BE2C (cell line): ENCODE data around the gene LDLRAD2.

Experiments used
- DNase-seq: peaks from one replicate; pipeline ENCODE4 v3.0.0-alpha.2; 2020
- H3K27me3 ChIP-seq: fragments of 250-450 bp; sonication (Bioruptor Pico); 2 replicates; pipeline ENCODE4 v1.5.1; 2020; ENCODE audit warnings: mild to moderate bottlenecking
- H3K36me3 ChIP-seq: fragments of 250-450 bp; sonication (Bioruptor Pico); 2 replicates; pipeline ENCODE4 v1.5.1; 2020; ENCODE audit warnings: mild to moderate bottlenecking
- H3K4me1 ChIP-seq: fragments of 250-450 bp; sonication (Bioruptor Pico); 2 replicates; pipeline ENCODE4 v1.5.1; 2020
- H3K4me3 ChIP-seq: 2 replicates; pipeline ENCODE4 v1.5.1; 2011; ENCODE audit warnings: low read depth, low read length
- H3K9me3 ChIP-seq: fragments of 250-450 bp; sonication (Bioruptor Pico); 2 replicates; pipeline ENCODE4 v1.5.1; 2020
- TF ChIP-seq, protein P1 (sequence below): IDR thresholded peaks from 2 replicates; pipeline ENCODE4 v1.5.1; 2012; ENCODE audit warnings: mild to moderate bottlenecking, low read depth, low read length

The LDLRAD2 gene

DNA sequence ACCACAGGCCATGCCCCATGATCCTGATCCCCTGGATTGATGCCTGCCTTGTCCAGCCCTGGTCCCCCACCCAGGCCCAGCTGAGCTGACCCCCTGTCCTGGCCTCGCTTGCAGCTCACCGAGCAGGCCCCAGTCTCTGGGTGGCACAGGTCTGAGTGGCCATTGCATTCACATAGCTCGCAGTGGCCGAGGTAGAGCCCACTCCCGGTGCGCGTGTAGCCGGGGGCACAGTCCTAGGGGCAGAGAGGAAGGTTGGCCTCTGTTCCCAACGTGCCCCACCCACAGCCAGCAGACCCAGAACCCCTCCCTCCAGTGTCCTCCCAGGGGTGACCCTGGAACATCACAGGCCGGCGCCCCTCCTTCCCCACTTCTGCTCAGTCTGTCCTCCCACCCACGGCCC, 51.9 kb downstream of the LDLRAD2 start:
- no peak for DNase-seq
- Histone ChIP-seq H3K27me3 (no peaks in the 10 kb centered on the region), H3K4me3 (no peak overlapping the region), H3K4me1 (no peaks in the 10 kb centered on the region), H3K9me3 (no peaks in the 10 kb centered on the region), H3K36me3 (no peaks in the 10 kb centered on the region)
- TF ChIP-seq, protein P1, sequence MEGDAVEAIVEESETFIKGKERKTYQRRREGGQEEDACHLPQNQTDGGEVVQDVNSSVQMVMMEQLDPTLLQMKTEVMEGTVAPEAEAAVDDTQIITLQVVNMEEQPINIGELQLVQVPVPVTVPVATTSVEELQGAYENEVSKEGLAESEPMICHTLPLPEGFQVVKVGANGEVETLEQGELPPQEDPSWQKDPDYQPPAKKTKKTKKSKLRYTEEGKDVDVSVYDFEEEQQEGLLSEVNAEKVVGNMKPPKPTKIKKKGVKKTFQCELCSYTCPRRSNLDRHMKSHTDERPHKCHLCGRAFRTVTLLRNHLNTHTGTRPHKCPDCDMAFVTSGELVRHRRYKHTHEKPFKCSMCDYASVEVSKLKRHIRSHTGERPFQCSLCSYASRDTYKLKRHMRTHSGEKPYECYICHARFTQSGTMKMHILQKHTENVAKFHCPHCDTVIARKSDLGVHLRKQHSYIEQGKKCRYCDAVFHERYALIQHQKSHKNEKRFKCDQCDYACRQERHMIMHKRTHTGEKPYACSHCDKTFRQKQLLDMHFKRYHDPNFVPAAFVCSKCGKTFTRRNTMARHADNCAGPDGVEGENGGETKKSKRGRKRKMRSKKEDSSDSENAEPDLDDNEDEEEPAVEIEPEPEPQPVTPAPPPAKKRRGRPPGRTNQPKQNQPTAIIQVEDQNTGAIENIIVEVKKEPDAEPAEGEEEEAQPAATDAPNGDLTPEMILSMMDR: no peak

DNA sequence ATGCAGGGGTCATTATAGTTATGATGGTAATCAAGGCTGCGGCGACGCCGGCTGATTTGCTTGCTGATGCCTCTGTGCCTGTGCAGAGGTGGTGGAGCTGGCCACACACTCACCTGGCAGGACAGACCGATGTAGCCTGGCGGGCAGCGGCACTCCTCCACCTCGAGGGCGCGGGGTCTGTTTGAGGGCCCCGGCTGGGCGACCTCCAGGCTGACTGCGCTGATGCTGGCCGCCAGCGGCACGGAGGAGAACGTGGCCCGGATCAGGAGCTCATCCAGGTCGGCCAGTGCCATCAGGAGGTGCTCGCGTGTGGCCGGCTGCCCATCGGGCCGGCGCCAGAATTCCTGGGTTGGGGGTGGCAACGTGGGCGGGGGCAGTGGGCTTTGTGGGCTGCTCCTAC, 52.7 kb downstream of the LDLRAD2 start:
- Histone ChIP-seq H3K4me3 (no peak overlapping the region), H3K9me3 (no peaks in the 10 kb centered on the region), H3K36me3 (no peaks in the 10 kb centered on the region), H3K27me3 (no peaks in the 10 kb centered on the region), H3K4me1 (no peaks in the 10 kb centered on the region)
- DNase-seq: no peak
- TF ChIP-seq, protein P1: no peak

DNA sequence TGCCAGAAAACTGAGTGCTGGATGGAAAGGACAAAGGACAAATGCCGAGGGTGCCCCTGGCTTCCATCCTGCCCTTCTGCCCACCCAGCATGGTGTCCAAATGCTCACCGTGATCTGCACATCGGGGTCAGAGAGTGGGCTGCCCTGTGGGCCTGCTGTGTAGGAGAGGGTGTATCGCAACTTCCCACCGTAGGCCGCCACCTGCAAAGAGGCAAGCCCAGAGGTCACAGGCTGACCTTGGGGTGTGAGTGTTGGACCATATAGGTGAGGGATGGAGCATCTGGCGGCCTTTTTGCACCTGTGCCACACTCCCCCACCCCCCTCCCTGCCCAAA, 53.5 kb downstream of the LDLRAD2 start:
- DNase-seq: no peak
- H3K4me3 ChIP-seq: no peak overlapping the region
- TF ChIP-seq, protein P1: no peak
- H3K36me3 ChIP-seq: no peaks in the 10 kb centered on the region
- H3K27me3 ChIP-seq: no peaks in the 10 kb centered on the region
- H3K9me3 ChIP-seq: no peaks in the 10 kb centered on the region
- H3K4me1 ChIP-seq: no peaks in the 10 kb centered on the region

DNA sequence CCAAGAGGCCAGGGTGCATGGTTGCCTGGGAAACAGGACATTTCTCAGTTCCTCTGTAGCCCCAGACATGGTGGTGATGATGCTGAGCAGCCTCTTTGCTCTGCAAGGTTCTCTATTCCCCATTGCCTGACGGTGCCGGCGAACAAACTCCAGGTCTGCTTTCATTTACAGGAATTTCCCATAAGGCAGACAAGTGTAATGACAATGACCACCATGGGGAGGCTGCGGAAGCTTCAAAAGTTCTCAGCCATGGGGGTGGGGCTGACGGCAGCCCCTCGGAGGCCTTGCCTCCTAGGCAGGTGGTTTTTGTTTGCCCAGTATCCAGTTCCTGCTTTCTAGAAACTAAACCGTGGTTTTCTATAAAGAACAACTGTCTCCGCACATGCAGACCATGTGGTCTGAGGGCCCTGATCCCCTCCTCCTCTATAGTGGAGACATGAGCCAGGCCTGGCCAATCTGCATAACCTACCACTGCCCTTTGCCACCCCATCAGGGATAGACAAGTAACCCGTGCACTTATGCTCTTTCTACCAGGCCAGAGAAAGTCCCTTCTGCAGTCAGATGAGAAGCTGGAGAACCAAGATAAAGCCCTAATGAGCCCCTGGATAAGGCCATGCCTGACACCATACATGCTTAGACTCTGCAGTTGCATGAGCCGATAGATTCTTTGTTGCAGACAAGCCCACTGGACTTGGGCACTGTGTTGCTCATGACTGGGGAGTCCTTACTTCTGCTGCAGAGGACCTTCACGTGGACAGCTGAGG, 54.1 kb downstream of the LDLRAD2 start:
- Histone ChIP-seq H3K36me3 (no peaks in the 10 kb centered on the region), H3K4me1 (no peaks in the 10 kb centered on the region), H3K27me3 (no peaks in the 10 kb centered on the region), H3K4me3 (no peak overlapping the region), H3K9me3 (no peaks in the 10 kb centered on the region)
- DNase-seq: no peak
- TF ChIP-seq, protein P1: 0 out of 2 replicates have a peak, but pooled peaks have one; percentile 7

DNA sequence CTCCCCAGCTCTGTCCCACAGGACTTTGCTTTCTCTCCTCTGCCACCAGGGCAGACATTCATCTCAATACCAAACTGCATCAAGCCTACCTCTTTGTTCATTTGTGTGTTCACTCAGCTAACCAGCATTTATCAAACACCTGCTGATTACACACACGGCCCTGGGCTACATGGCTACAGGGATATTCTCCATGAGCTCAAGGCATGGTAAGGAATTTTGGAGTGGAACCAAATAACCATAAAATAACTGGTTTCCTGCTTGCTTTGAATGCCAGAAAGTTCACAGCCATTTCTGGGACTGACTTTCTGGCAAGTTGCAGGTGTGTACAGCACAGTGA, 54.6 kb downstream of the LDLRAD2 start:
- no peaks in the 10 kb centered on the region for H3K9me3 ChIP-seq
- TF ChIP-seq, protein P1: no peak
- no peaks in the 10 kb centered on the region for H3K4me1 ChIP-seq
- no peak overlapping the region for H3K4me3 ChIP-seq
- no peak for DNase-seq
- no peaks in the 10 kb centered on the region for H3K36me3 ChIP-seq
- H3K27me3 ChIP-seq: no peaks in the 10 kb centered on the region

DNA sequence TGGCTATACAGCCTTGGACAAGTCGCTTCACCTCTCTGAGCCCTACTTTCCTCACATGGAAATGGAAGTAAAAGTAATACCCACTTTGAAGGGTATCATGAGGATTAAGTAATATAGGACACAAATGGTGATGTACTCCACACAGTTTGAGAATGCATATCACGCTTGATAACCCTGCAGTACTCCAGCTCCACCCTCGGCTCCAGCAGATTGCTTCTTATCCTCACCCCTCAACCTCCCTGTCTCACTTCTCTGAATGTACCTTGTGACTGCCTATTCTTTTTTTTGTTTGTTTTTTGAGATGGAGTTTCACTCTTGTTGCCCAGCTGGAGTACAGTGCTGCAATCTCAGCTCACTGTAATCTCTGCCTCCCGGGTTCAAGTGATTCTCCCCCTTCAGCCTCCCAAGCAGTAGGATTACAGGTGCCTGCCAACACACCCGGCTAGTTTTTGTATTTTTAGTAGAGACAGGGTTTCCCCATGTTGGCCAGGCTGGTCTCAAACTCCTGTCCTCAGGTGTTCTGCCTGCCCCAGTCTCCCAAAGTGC, 55.5 kb downstream of the LDLRAD2 start:
- no peaks in the 10 kb centered on the region for H3K27me3 ChIP-seq
- no peaks in the 10 kb centered on the region for H3K36me3 ChIP-seq
- TF ChIP-seq, protein P1: no peak
- H3K9me3 ChIP-seq: no peaks in the 10 kb centered on the region
- no peak for DNase-seq
- no peaks in the 10 kb centered on the region for H3K4me1 ChIP-seq
- no peak overlapping the region for H3K4me3 ChIP-seq
